ENCODE measurements around the gene USP40.

USP40 gene

GRCh38 chr2:233498126-233498525 lies 68.5 kb downstream of the USP40 start:
- DNase-seq (ENCODE audit: extremely low read depth in 1 of 2, low read depth in 1 of 2): no peak

- no peak for DNase-seq (ENCODE audit: extremely low read depth in 1 of 2, low read depth in 1 of 2)
These were observed 68.9 kb downstream of the USP40 start for GRCh38 chr2:233497692-233498091.

- no peak for DNase-seq (ENCODE audit: extremely low read depth in 1 of 2, low read depth in 1 of 2)
These were observed 70.8 kb downstream of the USP40 start for GRCh38 chr2:233495503-233496496.

- DNase-seq (ENCODE audit: extremely low read depth in 1 of 2, low read depth in 1 of 2): no peak
These were observed 73.8 kb downstream of the USP40 start for GRCh38 chr2:233492751-233493150.

GRCh38 chr2:233492078-233492477 lies 74.5 kb downstream of the USP40 start:
- no peak for DNase-seq (ENCODE audit: extremely low read depth in 1 of 2, low read depth in 1 of 2)

- no peak for DNase-seq (ENCODE audit: extremely low read depth in 1 of 2, low read depth in 1 of 2)
These were observed 75.3 kb downstream of the USP40 start for GRCh38 chr2:233491326-233491725.

- no peak for DNase-seq (ENCODE audit: extremely low read depth in 1 of 2, low read depth in 1 of 2)
These were observed 75.8 kb downstream of the USP40 start for GRCh38 chr2:233490831-233491230.

GRCh38 chr2:233489666-233490065 lies 76.9 kb downstream of the USP40 start:
- DNase-seq (ENCODE audit: extremely low read depth in 1 of 2, low read depth in 1 of 2): no peak

GRCh38 chr2:233489143-233489542 lies 77.4 kb downstream of the USP40 start:
- no peak for DNase-seq (ENCODE audit: extremely low read depth in 1 of 2, low read depth in 1 of 2)

- DNase-seq (ENCODE audit: extremely low read depth in 1 of 2, low read depth in 1 of 2): no peak
These were observed 78.7 kb downstream of the USP40 start for GRCh38 chr2:233487748-233488345.

- DNase-seq (ENCODE audit: extremely low read depth in 1 of 2, low read depth in 1 of 2): no peak
These were observed 79.6 kb downstream of the USP40 start for GRCh38 chr2:233486778-233487552.

- DNase-seq (ENCODE audit: extremely low read depth in 1 of 2, low read depth in 1 of 2): no peak
These were observed 80.2 kb downstream of the USP40 start for GRCh38 chr2:233486357-233486756.

- DNase-seq (ENCODE audit: extremely low read depth in 1 of 2, low read depth in 1 of 2): no peak
These were observed 80.9 kb downstream of the USP40 start for GRCh38 chr2:233485726-233486125.

- no peak for DNase-seq (ENCODE audit: extremely low read depth in 1 of 2, low read depth in 1 of 2)
These were observed 84.0 kb downstream of the USP40 start for GRCh38 chr2:233482616-233483015.

GRCh38 chr2:233481368-233482142 lies 85.0 kb downstream of the USP40 start:
- DNase-seq (ENCODE audit: extremely low read depth in 1 of 2, low read depth in 1 of 2): no peak

- no peak for DNase-seq (ENCODE audit: extremely low read depth in 1 of 2, low read depth in 1 of 2)
These were observed 85.9 kb downstream of the USP40 start for GRCh38 chr2:233480490-233481202.

- no peak for DNase-seq (ENCODE audit: extremely low read depth in 1 of 2, low read depth in 1 of 2)
These were observed 86.7 kb downstream of the USP40 start for GRCh38 chr2:233479616-233480489.

- no peak for DNase-seq (ENCODE audit: extremely low read depth in 1 of 2, low read depth in 1 of 2)
These were observed 88.8 kb downstream of the USP40 start for GRCh38 chr2:233477548-233478433.
